GM23338 (cell line): ENCODE measurements around the gene TMEM236.

ENCODE experiments used
- EZH2 ChIP-seq: fragments of 200-600 bp; sonication (generic); IDR thresholded peaks from one replicate; pipeline ENCODE4 v1.8.0; 2017; ENCODE audit warnings: antibody characterized with exemption, mild to moderate bottlenecking, low read depth; ENCODE audit not compliant: unreplicated experiment
- POLR2AphosphoS5 ChIP-seq: IDR thresholded peaks from 2 replicates; pipeline ENCODE4 v1.6.1; 2016; ENCODE audit warnings: antibody characterized with exemption, low read depth

DNA sequence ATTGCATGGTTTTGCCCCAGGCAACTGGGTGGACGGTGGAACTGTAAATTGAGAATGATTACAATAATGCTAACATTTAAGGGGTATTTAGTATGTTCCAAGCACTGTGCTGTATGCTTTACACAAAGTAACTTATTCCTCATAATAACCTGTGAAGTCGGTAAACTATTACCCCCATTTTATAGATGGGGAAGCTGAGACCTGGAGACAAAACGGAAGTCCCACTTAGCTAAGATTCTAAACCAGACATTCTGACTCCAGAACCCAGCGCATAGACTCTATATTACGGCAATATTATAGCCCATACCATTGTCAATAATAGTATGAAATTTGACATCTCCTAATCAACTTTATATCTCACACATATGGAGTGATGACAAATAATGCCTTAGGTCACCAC is 39.9 kb upstream of the TMEM236 start:
- TF ChIP-seq EZH2 (no peak), POLR2AphosphoS5 (no peak)
